Mucosa of stomach (tissue), 1 donor: ENCODE data around the gene NYAP1.
"Not testable (repeated sequence)": the region's sequence is repeated elsewhere in the genome, so short reads cannot be mapped to it uniquely, and the experiment has no call there.

Source experiments
- H3K27me3 ChIP-seq: one replicate; pipeline ENCODE4 v1.7.0; 2013; ENCODE audit warnings: mild to moderate bottlenecking, low read length; ENCODE audit not compliant: control insufficient read depth, insufficient read depth
- H3K36me3 ChIP-seq: one replicate; pipeline ENCODE4 v1.7.0; 2013; ENCODE audit warnings: low read length; ENCODE audit not compliant: control insufficient read depth, insufficient read depth
- H3K4me1 ChIP-seq: one replicate; pipeline ENCODE4 v1.7.0; 2013; ENCODE audit warnings: mild to moderate bottlenecking, low read length; ENCODE audit not compliant: control insufficient read depth, insufficient read depth
- H3K4me3 ChIP-seq: one replicate; pipeline ENCODE4 v1.7.0; 2013; ENCODE audit warnings: low read length
- H3K9ac ChIP-seq: one replicate; pipeline ENCODE4 v1.7.0; 2013; ENCODE audit warnings: mild to moderate bottlenecking, low read length, moderate library complexity
- H3K9me3 ChIP-seq: one replicate; pipeline ENCODE4 v1.7.0; 2013; ENCODE audit warnings: mild to moderate bottlenecking, low read length, moderate library complexity; ENCODE audit not compliant: control insufficient read depth
- donor health status: Pancreatic carcinoma.

The NYAP1 gene

GRCh38 chr7:100444311-100445278 is 39.1 kb upstream of the NYAP1 start:
- Histone ChIP-seq H3K36me3 (no peaks in the 10 kb centered on the region), H3K4me1 (no peaks in the 10 kb centered on the region), H3K27me3 (no peaks in the 10 kb centered on the region), H3K9me3 (no peaks in the 10 kb centered on the region), H3K4me3 (no peak overlapping the region), H3K9ac (no peak overlapping the region)

GRCh38 chr7:100446040-100446439 is 37.7 kb upstream of the NYAP1 start:
- Histone ChIP-seq H3K4me3 (no peak overlapping the region), H3K9me3 (no peaks in the 10 kb centered on the region), H3K27me3 (no peaks in the 10 kb centered on the region), H3K9ac (no peak overlapping the region), H3K4me1 (no peaks in the 10 kb centered on the region), H3K36me3 (no peaks in the 10 kb centered on the region)

GRCh38 chr7:100447363-100447762 is 36.4 kb upstream of the NYAP1 start:
- not testable (repeated sequence) for H3K4me1 ChIP-seq, H3K9ac ChIP-seq, H3K27me3 ChIP-seq, H3K9me3 ChIP-seq, H3K36me3 ChIP-seq, H3K4me3 ChIP-seq

GRCh38 chr7:100449190-100449795 is 34.4 kb upstream of the NYAP1 start:
- Histone ChIP-seq H3K9me3 (no peaks in the 10 kb centered on the region), H3K36me3 (no peaks in the 10 kb centered on the region), H3K4me3 (no peak overlapping the region), H3K4me1 (no peaks in the 10 kb centered on the region), H3K9ac (no peak overlapping the region), H3K27me3 (no peaks in the 10 kb centered on the region)

- no peaks in the 10 kb centered on the region for H3K9me3 ChIP-seq
- H3K4me1 ChIP-seq, result no peaks in the 10 kb centered on the region
These were observed 31.2 kb upstream of the NYAP1 start for GRCh38 chr7:100452513-100452912.

GRCh38 chr7:100453854-100454253 is 29.9 kb upstream of the NYAP1 start:
- H3K27me3 ChIP-seq, H3K36me3 ChIP-seq, H3K4me1 ChIP-seq, H3K9me3 ChIP-seq, H3K9ac ChIP-seq, H3K4me3 ChIP-seq: not testable (repeated sequence)

More at GRCh38 chr7:100452513-100452912, 31.2 kb upstream of the NYAP1 start:
- Histone ChIP-seq H3K36me3 (no peaks in the 10 kb centered on the region), H3K27me3 (no peaks in the 10 kb centered on the region), H3K4me3 (no peak overlapping the region), H3K9ac (no peak overlapping the region)

DNA sequence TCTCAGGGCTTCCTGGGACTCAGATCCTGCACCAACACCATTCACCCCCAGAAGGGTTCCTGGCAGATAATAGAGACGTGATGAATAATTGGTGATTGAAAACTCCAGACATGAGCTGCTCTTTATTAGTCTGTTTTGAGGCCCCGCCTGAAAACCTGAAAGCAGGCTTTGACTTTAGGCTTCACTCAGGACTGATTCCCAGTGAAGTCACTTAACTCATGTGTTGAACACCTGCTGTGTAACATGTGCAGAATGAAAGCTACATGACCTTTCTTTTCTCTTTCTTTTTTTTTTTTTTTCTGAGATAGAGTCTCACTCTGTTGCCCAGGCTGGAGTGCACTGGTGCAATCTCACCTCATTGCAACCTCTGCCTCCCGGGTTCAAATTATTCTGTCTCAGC is 28.5 kb upstream of the NYAP1 start:
- no peaks in the 10 kb centered on the region for H3K27me3 ChIP-seq
- H3K4me1 ChIP-seq, result no peaks in the 10 kb centered on the region

DNA sequence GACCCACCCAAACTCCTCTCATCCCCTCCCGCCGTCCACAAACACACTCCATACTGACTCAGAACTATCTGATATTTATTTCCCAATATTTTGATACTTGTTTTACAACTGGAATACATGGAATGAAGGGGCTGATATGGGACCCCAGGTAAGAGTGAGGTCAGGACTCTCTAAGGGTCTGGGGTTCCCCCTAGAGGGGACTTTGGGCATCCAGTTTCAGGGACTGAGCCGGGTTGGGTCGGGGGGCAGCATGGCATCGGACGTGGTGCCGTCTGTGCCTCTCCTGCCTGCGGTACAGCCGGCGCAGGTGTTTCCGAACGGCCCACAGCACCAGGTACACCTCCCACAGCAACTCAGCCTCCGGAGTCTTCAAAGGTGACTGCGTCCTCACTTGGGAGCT is 27.2 kb upstream of the NYAP1 start:
- H3K4me3 ChIP-seq, result no peak overlapping the region
- no peaks in the 10 kb centered on the region for H3K9me3 ChIP-seq
- H3K36me3 ChIP-seq, result no peaks in the 10 kb centered on the region
- no peak overlapping the region for H3K9ac ChIP-seq
- H3K4me1 ChIP-seq, result no peaks in the 10 kb centered on the region
- H3K27me3 ChIP-seq, result no peaks in the 10 kb centered on the region

More for the DNA sequence above, 28.5 kb upstream of the NYAP1 start:
- H3K36me3 ChIP-seq, result no peaks in the 10 kb centered on the region
- H3K9me3 ChIP-seq, result no peaks in the 10 kb centered on the region
- no peak overlapping the region for H3K4me3 ChIP-seq
- no peak overlapping the region for H3K9ac ChIP-seq

GRCh38 chr7:100457033-100457432 is 26.7 kb upstream of the NYAP1 start:
- H3K27me3 ChIP-seq, result no peaks in the 10 kb centered on the region
- H3K9ac ChIP-seq, result no peak overlapping the region
- H3K4me1 ChIP-seq, result no peaks in the 10 kb centered on the region
- H3K9me3 ChIP-seq, result no peaks in the 10 kb centered on the region
- no peaks in the 10 kb centered on the region for H3K36me3 ChIP-seq
- no peak overlapping the region for H3K4me3 ChIP-seq

DNA sequence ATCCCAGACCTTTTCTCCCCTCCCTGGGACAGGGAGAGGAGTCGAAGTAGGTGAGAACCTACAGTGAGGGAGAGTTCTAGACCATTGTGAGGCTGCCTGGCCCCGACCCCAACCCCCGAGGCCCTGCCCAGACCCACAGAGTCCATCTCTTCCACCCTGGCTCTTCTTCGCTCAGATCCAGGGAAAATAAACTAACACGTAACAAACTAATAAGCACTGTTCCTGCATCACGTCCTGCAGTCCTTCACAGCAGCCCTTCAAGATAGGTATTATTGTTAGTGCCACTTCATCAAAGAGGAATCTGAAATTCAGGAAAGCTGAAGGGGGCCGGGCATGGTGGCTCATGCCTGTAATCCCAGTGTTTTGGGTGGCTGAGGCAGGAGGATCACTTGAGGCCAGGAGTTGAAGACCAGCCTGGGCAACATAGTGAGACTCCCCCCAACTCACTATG is 19.5 kb upstream of the NYAP1 start, which contains the start of gene SPACDR:
Gene SPACDR, minus strand, starts transcription at position 51 of the 451 bp plus-strand sequence. CDS start 235 bp downstream, outside the sequence.
- Histone ChIP-seq H3K27me3 (no peaks in the 10 kb centered on the region), H3K9me3 (no peaks in the 10 kb centered on the region), H3K9ac (no peak within 1 kb of the TSS), H3K4me3 (no peak within 1 kb of the TSS), H3K36me3 (no peaks in the 10 kb centered on the region), H3K4me1 (peaks cover 13% of the 10 kb centered on the region)

- Histone ChIP-seq H3K4me1 (peaks cover 18% of the 10 kb centered on the region), H3K9ac (no peak overlapping the region), H3K9me3 (no peaks in the 10 kb centered on the region), H3K4me3 (no peak overlapping the region), H3K36me3 (no peaks in the 10 kb centered on the region), H3K27me3 (no peaks in the 10 kb centered on the region)
These were observed 18.9 kb upstream of the NYAP1 start for GRCh38 chr7:100464791-100465190.

- H3K4me3 ChIP-seq, result no peak overlapping the region
- no peak overlapping the region for H3K9ac ChIP-seq
- peaks cover 20% of the 10 kb centered on the region for H3K4me1 ChIP-seq
- H3K36me3 ChIP-seq, result no peaks in the 10 kb centered on the region
- no peaks in the 10 kb centered on the region for H3K27me3 ChIP-seq
- H3K9me3 ChIP-seq, result no peaks in the 10 kb centered on the region
These were observed 18.4 kb upstream of the NYAP1 start for GRCh38 chr7:100465299-100465698.
